ENCODE data around the gene SNRK.

- TF ChIP-seq CTCF (conservative IDR thresholded peaks at IDR 0.05; ENCODE audit: low read depth, low read length) (no peak), EZH2 (IDR thresholded peaks at IDR 0.05; ENCODE audit: low read length, unreplicated experiment) (no peak), EZH2phosphoT487 (IDR thresholded peaks at IDR 0.05; ENCODE audit: borderline replicate concordance, low read length) (no peak)
Observed at GRCh38 chr3:43364494-43364893, 78.2 kb downstream of the SNRK start.
